Fibroblast of peridontal ligament (primary cell): ENCODE results near the gene SCNM1.

Experiments
- DNase-seq: peaks from one replicate; pipeline ENCODE4 v3.0.0-alpha.2; 2010; ENCODE audit errors: extremely low read depth

Gene SCNM1, protein sequence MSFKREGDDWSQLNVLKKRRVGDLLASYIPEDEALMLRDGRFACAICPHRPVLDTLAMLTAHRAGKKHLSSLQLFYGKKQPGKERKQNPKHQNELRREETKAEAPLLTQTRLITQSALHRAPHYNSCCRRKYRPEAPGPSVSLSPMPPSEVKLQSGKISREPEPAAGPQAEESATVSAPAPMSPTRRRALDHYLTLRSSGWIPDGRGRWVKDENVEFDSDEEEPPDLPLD

DNA sequence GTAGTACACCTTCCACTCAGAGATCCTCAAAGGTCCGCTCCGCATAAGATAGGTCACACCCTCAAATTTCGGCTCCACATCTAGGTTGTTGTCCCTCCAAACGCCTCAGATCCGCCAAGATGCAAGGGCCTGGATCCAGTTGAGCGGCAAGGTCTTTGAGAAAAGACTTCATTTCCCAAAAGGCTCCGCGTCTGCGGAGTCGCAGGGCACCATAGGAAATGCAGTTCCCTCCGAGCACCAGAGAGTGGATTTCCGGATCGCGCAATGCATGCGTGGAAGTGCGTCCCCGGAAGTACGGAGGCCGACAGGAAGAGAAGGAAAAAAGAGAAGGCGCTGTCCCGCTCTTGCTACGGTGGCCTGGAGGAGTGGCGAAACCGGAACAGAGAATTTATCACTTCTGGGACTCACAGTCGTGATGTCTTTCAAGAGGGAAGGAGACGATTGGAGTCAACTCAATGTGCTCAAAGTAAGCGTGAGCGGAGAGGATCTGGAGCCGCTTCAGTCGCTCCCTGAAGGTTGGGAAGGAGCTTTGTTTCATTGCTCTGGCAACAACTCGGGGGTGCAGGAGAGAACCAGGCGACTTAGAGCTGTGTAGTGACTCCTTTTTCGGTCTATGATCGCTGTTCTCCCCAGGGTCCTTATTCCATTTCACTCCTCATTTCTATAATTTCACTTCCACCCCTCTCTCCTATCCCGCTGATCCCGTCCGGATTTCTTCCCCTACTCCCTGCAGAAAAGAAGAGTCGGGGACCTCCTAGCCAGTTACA, at the start of gene SCNM1, which contains the start of gene LYSMD1:
Gene SCNM1 (plus strand): TSS at position 407 of the 767 bp plus-strand sequence. CDS start 9 bp downstream, at position 416.
Gene LYSMD1 (minus strand): TSS at position 165 of the 767 bp plus-strand sequence. CDS start 644 bp downstream, outside the sequence.
- DNase-seq = peak; percentile 99

DNA sequence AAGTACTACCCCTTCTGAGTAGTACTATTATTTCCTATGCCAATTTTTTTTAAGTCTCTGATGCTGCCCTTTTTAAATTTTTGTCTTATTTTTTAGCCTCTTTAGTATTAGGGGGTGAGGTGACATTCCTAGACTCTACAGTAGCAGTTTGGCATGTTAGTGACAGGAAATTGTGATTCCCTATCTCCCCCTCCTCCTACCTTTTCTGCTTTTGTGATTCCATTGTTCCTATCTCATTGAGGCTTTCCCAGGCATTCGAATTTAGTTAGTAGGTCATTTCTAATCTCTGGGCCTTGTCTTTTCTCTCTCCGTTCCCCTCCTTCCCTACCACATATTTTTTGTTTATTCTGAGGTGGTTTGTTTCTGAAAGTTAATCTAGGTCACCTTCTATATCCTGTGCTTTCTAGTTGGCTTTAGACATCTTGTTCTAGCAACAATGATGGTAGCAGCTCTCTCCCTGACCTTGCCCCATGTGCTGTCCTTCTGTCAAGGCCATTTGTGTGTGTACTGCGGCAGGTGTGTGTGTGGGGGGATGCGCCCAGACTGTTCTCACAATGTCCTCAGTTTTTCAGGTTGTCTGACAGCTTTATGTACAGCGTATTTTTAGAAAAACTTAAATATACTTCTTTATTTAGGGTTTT, 41.1 kb upstream of the SCNM1 start:
- no peak for DNase-seq

DNA sequence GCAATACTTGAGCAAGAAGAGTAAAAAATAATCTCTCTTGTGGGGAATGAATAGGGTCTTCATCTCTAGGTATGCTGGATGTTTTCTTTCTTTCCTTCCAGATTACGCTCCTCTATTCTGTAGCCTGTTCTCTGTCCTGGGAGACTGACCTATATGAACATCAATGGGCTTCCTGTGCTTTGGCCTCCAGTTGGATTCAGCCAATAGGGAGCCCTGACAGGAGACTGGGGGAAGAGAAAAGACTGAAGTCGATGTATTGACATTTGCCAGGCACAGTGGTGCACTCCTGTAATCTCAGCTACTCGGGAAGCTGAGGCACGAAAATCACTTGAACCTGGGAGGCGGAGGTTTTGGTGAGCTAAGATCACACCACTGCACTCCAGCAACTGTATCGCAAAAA, 37.1 kb upstream of the SCNM1 start:
- DNase-seq = no peak

DNA sequence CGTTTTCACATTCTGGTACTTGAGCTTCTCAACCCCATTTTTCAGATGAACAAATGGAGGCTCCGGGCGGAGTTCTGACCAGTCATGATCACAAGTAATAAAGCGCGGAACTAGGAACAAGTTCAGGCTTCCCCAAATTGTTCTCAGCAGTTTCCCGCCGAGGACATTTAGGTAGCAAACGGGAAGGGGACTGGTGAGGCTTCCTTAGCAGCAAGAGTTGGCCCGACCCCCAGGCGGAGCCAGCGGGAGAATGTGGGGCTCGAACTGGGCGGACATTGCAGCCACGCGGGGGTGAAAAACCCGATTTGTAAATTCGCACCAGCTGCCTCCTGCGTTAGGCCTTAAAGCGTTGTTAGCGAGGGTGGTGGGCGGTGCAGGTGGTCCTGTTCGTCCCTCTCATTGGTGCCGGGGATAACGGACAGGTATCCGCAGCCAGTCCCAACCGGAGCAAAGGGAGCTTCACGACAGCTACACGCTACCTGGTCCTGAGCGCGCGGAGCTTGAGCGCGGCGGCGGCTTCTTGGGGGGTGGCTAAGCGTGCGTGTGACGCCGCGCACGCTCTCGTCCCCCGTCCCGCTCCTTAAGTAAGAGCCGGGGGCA, 34.9 kb upstream of the SCNM1 start:
- DNase-seq = peak; percentile 76

DNA sequence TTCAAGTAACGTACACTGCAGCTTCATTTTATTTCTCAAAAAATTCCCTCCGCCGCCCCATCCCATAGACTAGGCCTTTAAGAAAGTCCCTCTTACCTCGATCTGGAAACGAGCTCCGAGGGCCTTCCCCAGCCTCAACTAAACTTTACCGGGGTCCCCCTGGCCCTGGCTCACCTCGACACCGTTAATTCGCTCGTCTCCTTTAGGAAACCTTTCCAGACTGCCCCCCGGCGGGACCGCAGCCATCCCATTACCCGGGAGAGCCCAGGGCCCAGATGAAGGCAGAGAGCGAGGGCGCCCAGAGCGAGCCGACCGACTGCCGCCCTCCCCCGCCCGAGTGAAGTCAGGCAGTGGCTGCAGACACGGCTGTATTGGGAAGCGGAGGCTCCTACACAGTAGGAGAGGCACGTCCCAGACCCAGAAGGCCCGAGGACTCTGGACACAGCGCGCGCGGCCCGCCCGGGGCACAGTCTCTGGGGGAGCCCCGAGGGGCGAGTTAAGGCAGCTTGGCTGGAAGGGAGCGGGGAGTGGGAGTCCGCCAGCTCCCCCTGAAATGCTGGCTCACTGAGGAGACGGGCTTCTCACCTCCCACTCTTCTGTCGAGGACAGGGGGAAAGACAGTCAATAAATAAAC, 34.1 kb upstream of the SCNM1 start:
- no peak for DNase-seq

DNA sequence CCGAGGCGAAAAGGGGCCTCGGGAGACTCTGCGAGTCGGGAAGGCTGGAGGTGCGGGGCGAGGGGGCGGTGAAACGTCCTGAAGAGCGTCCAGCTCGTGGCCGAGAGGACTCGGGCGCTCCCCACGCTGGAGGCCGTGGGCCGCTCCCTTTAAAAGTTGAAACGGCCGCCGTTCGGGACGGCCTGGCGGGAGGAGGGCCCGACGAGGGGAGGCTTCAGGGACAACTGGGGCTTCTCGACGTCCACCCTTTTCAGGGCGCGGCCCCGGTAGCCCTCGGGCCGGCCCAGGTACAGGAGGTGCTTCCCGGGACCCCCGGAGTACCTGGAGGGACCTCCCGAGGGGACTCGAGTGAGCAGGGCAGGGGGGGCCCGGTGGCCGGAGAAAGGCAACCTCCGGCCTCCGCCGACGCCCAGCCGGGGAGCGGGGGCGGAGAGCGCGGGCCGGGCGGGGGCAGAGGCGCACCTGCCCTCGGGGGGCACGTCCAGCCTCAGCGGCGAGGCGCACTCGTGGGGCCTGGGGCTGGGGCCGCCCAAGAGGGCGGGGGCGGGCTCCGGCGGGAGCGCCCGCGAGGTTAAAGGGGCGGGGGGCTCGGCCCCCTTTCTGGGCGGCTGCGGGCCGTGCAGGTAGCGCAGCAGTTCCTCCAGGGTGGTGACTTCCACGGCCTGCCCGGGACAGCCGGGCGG, 33.5 kb upstream of the SCNM1 start:
- no peak for DNase-seq

DNA sequence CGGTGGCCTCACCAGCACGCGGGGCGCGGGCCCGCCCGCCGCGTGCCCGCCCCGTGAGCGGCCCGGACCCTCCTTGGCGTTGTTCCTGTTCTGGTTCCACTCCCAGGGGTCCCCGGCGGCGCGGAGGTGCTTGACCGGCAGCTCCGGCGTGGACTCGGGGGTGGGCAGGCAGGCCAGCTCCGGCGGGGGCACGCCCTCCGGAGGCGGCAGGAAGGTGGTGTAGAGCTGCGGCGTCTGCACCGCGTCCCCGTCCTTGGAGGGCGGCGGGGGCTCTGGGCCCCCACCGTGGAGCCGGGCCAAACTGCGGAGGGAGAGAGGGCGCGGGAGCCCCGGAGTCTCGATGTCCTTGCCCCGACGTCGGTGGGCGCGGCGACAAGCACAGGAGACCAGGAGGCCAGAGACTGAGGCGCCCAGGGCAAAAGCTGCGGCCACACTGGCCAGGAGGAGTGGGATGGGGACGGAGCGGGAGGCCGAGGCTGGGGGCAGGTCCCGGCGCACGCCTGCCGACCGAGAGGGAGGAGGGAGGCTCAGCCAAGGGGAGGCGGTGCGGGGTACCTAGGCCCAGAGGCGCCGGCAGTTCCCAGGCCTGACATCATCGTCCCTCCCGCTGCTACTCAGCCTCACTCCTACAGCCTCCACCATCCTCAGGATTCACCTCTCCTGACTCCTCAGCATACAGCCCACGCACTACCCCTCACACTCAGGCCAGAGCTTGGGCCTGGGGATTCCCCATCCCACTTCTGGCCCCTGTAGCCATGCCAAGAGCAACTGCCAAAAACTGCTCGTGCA, 32.7 kb upstream of the SCNM1 start:
- no peak for DNase-seq

DNA sequence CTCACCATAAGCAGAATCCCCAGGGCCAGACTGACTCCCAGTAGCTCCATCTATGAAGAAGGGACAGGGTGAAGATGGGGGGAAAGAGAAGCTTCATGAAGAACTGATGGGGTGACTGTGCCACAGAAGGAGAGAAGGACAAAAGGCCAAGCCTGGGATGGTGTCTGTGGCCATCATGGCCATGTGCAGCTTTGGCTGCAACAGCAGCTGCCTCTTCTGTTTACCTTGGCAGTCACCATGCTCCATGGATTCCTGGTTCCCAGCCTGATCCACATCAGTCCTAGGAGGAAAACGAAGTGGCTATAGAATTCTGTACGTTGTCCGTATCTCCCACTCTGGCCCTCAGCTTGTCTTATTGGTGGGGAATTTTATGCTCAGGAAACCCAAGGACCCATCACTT, 31.5 kb upstream of the SCNM1 start:
- DNase-seq = no peak

DNA sequence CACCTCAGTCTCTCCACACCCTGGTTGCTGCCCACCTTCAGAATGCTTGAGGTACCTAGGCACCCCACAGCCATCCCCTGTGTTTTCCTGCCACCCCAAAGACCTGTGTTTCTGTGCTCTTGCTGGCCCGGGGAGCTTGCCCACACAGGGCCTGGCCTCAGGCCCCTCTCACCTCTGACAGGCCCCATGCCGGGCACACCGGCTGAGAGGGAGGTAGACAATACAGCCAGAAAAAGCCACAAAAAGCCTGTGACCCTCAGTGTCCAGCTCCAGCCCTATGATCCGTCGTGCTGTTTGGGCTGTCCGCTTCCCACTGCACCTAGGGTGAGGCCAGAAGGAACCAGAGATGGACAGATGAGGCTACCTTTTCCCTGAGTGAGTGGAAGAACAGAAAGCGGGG, 31.0 kb upstream of the SCNM1 start:
- no peak for DNase-seq

DNA sequence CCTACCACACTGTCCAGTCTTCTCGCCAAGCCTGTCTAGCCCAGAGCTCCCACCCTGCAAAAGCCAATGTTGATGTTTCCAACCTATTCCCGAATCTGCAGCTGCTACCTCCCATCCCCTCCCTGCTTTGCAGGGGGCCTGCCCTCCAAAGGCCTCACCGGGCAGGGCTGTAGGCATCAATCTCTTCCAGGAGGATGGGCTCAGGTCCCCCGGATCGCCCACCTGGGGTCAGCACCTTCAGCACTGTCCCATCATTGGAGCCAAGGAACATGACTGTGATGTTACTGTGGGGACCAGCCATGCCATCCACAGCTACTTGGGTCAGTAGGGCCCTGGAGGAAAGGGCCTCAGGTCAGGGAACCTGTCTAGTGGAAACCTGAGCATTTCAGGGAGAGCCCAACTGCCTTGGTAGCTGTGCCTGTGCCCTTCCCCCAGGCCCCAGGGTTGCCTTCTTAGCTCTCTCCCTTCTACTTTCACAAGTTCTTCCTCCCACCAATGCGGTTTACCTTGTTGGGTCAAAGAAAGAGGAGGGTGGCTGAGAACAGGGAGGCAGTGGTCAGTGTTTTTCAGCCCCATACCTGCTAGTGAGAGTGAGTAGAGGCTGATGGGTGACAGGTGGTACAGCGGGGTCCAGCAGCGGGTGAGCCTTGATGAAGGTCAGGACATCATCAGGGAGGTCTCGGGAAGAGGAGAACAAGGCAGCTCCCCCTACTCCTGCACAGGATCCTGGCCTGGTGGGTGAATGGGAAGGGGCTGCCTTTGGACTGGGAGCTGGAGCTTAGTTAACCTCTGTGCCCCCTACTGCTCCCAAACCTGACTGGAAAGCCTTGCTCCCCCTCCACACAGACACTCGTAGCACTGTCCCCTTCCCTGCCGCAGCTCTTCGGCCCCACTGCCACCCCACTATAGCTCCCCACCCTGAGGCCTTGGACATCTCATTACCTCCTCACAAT, 30.2 kb upstream of the SCNM1 start:
- no peak for DNase-seq

DNA sequence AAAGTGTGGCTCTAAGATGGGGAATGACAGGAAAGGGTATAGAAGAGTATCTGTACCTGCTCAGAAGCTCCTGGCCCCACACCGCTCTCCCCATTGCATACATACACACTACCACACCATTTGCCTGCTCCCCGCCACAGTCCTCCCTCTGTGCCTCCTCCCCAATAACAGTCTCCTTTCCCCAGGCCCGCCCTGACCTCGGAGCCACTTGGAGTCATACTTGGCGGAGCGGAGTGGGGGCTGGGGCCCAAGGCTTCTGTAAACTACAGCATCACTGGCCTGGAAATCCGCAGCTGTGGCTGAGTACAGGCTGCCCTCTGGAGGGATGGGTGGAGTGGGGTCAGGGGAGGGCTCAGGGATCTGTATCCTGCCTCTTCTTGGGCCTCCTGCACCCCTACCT, 28.2 kb upstream of the SCNM1 start:
- no peak for DNase-seq

DNA sequence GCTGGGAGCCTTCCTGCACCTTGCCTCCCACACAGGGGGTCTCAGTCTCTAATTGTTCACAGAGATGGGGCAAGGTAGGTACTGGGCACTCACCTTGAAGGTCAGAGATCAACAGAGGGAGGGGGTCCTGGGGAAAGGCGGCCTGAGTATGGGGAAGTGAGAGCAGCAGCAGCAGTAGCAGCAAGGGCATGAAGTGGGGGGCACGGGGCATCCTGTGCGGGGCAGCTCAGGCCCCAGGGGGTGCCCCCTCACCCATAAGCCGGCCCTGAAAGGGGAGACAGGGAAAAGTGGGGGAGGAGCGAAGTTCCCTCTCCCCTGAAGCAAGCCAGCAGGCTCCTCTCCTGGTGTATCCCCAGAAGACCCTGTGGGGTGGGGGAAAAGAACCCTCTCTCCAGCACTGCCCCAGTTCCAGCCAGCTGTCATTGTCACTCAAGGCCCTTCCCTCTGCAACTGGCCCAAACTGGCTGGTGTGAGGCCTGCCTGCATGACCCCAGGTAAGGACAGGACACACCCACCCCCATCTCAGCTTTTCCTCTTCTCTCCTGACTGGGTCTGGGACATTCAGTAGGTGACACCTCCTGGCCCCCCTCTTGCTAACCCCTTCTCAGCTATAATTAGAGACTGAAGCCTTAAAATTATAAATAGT, 23.4 kb upstream of the SCNM1 start:
- no peak for DNase-seq

DNA sequence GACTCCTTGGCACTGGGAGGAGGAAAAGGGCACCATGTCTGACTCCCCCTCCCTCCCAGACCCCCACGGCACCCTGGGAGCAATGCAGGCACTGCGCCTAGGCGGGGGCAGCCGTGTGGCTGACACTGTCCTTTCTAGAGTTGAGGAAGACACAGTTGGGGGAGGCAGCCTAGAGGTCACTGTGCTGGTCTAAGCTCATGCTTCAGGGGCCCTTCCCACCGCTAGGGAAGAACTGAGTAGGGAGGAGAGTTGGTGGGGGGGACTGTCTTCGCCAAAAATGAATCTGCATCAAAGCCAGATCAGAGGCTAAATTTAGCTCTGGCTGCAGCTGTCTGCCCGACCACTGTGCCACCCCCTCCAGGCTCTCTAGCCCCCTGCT, 22.9 kb upstream of the SCNM1 start:
- no peak for DNase-seq

DNA sequence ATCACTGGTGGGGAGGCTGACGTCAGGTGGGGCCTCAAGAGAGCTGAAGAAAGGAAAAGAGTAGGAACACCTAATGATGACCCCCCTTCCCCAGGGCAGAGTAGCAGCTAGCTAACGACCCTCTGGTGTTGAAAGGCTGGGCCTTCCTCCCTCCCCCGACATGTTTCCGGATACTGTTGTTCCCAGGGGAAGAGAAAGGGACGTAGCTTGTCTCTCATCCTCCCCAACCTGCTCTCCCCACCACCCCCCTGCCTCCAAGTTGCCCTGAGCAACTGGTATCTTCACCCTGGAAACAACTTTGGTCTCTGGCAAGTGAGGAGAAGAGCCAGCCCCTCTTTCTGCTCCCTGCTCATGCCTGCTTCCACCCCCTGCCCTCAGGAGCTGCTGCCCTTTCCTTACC, 22.0 kb upstream of the SCNM1 start:
- DNase-seq = no peak

DNA sequence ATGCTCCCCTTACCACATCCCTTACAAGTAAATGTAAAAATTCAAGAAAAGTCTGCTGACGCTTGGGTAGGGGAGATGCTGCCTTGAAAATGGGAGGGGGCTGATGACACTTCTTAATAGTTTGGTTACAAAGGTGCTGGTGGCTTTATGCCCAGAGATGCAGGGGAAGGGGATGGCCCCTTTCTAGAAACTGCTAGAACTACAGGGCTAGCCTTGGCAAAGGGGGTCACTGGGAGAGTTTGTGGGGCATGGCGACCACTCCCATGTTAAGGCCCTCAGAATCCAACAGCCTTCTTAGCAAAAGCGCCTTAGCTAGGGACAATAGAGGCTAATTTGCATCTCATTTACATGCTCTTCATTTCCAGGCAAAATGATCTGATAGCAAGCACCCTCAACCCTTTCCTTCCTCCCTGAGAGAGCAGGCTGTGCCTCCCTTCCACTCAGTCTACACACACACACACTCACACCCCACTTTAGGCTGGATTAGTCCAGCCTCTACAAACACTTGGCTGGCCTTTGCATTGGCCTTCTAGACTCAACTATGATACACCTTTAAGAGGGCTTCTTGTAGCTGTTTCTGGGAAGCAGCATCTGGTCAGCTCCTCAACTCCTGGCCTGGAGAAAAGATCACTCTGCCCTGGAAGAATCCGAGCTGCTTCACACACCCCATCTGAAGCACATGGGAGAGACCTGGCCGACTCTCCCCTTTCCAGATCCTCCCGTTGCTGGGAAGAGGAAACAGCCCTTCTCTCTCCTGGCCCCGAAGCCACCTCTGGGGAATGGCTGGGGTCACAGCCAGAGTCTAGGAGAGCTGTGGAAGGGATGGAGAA, 21.3 kb upstream of the SCNM1 start:
- peak; percentile 8 for DNase-seq

DNA sequence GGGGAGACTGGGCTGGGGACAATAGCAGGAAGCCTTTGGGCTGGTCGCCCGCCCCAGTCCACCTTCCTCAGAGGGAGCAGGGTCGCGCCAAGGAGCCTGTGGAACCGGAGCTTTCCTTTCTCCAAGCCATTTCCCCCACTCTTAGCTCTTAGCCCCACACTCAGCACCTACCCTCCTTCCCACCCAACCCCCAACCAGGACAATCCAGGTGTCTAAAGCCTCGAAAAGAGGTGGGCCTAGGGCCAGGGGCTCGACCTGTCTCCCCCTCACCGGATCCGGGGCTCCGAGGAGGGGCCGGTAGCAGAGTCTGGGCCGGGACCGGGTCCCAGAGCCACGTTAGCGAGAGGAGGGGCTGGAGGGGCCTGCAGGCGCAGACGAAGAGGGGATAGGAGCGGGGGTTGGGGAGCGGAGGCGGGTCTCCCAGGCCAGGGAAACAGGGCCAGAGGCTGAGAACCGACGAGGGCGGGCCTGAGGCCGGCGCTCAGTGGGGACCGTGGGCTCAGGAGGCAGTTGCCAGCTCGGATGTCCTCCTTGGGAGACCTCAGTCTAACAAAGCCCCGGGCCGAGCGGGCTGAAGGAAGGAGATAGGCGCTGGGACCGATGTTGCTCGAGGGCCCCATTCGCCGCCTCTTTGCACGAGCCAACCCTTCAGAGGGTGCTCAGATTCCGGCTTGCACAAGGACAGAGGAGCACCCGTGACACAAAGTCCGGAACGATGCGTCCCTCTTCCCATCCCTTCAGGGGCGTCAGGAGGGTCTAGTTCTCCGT, 20.5 kb upstream of the SCNM1 start:
- DNase-seq = peak; percentile 9

DNA sequence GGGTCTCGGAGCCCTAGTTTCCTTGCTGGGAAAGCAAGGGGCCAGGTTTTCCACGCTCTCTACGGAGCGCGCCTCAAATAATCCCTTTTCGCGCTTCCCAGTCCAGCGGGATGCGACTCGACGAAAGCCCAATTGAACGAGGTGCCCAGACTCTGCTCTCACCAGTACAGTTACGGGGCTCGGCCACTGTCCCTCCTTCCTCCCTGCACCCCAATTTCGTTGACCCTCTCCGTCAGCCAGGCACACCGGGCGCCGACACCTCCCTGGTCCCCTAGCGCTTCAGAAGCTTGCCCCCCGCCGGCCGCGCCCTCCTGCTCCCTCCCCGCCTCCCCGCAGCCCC, 19.9 kb upstream of the SCNM1 start:
- DNase-seq = no peak
